ENCODE results near the gene UBAC2. TPM values are rescaled to one million over a fixed set of nuclear protein-coding genes. Genes with fewer than 3 reads are reported as not detected.

UBAC2 gene
- total RNA-seq, 1 donor from 2014 or later = 59.8 TPM

- Mint-ChIP-seq H3K4me1 (peaks cover 29% of the 10 kb centered on the region), H3K27ac (ENCODE audit: unreplicated experiment) (no peak overlapping the region), H3K9me3 (no peaks in the 10 kb centered on the region), H3K4me3 (no peak overlapping the region), H3K36me3 (ENCODE audit: low read depth) (no peaks in the 10 kb centered on the region), H3K27me3 (ENCODE audit: low read depth) (no peaks in the 10 kb centered on the region)
- no peak for TF ChIP-seq CTCF (conservative IDR thresholded peaks at IDR 0.05)
- DNase-seq (ENCODE audit: low read depth, low spot score) = no peak
Measured at GRCh38 chr13:99261059-99261458, 60.4 kb downstream of the UBAC2 start.

- Mint-ChIP-seq H3K36me3 (ENCODE audit: low read depth) (no peaks in the 10 kb centered on the region), H3K27me3 (ENCODE audit: low read depth) (no peaks in the 10 kb centered on the region), H3K4me1 (peaks cover 24% of the 10 kb centered on the region), H3K4me3 (no peak overlapping the region), H3K27ac (ENCODE audit: unreplicated experiment) (no peak overlapping the region), H3K9me3 (no peaks in the 10 kb centered on the region)
- TF ChIP-seq CTCF (conservative IDR thresholded peaks at IDR 0.05) = no peak
- no peak for DNase-seq (ENCODE audit: low read depth, low spot score)
Measured at GRCh38 chr13:99263126-99263785, 62.6 kb downstream of the UBAC2 start.

GRCh38 chr13:99264051-99264450, 63.4 kb downstream of the UBAC2 start:
- TF ChIP-seq CTCF (conservative IDR thresholded peaks at IDR 0.05) = no peak
- Mint-ChIP-seq H3K27me3 (ENCODE audit: low read depth) (no peaks in the 10 kb centered on the region), H3K4me1 (peaks cover 21% of the 10 kb centered on the region), H3K36me3 (ENCODE audit: low read depth) (no peaks in the 10 kb centered on the region), H3K27ac (ENCODE audit: unreplicated experiment) (no peak overlapping the region), H3K9me3 (no peaks in the 10 kb centered on the region), H3K4me3 (no peak overlapping the region)
- DNase-seq (ENCODE audit: low read depth, low spot score) = no peak

- H3K4me3 Mint-ChIP-seq = no peak overlapping the region
- H3K36me3 Mint-ChIP-seq (ENCODE audit: low read depth) = no peaks in the 10 kb centered on the region
- no peak overlapping the region for H3K27ac Mint-ChIP-seq (ENCODE audit: unreplicated experiment)
- no peaks in the 10 kb centered on the region for H3K9me3 Mint-ChIP-seq
- H3K4me1 Mint-ChIP-seq = peaks cover 16% of the 10 kb centered on the region
- DNase-seq (ENCODE audit: low read depth, low spot score) = no peak
- no peaks in the 10 kb centered on the region for H3K27me3 Mint-ChIP-seq (ENCODE audit: low read depth)
- TF ChIP-seq CTCF (conservative IDR thresholded peaks at IDR 0.05) = no peak
Measured at GRCh38 chr13:99265162-99265800, 64.6 kb downstream of the UBAC2 start.

- DNase-seq (ENCODE audit: low read depth, low spot score) = no peak
- no peaks in the 10 kb centered on the region for H3K27me3 Mint-ChIP-seq (ENCODE audit: low read depth)
- peak; percentile 78 for TF ChIP-seq CTCF (conservative IDR thresholded peaks at IDR 0.05)
- no peaks in the 10 kb centered on the region for H3K9me3 Mint-ChIP-seq
- no peaks in the 10 kb centered on the region for H3K36me3 Mint-ChIP-seq (ENCODE audit: low read depth)
- no peak overlapping the region for H3K4me3 Mint-ChIP-seq
- H3K4me1 Mint-ChIP-seq = peaks cover 11% of the 10 kb centered on the region
- H3K27ac Mint-ChIP-seq (ENCODE audit: unreplicated experiment) = no peak overlapping the region
Measured at GRCh38 chr13:99265821-99266426, 65.3 kb downstream of the UBAC2 start.

All from neural crest cell (in vitro differentiated cells).